Neural cell (in vitro differentiated cells): ENCODE results near the gene TMEM107.

ENCODE experiments used
- EP300 ChIP-seq: fragments of 450-650 bp; conservative IDR thresholded peaks from 2 replicates; pipeline ENCODE4 v1.6.1; 2014; ENCODE audit warnings: antibody characterized with exemption, mild to moderate bottlenecking, moderate library complexity; ENCODE audit not compliant: poor library complexity, severe bottlenecking
- EZH2 ChIP-seq: fragments of 200-600, 300-800 bp; shearing (Covaris generic), sonication (generic); IDR thresholded peaks from 2 replicates; pipeline ENCODE4 v1.6.1; 2014; ENCODE audit warnings: antibody characterized with exemption, low read length, borderline replicate concordance, mild to moderate bottlenecking; ENCODE audit not compliant: insufficient read depth, poor library complexity, severe bottlenecking
- MXI1 ChIP-seq: fragments of 450-650 bp; conservative IDR thresholded peaks from 2 replicates; pipeline ENCODE4 v1.6.1; 2014; ENCODE audit warnings: antibody characterized with exemption, mild to moderate bottlenecking; ENCODE audit not compliant: poor library complexity, severe bottlenecking
- POLR2AphosphoS5 ChIP-seq: IDR thresholded peaks from 2 replicates; pipeline ENCODE4 v1.6.1; 2012
- RAD21 ChIP-seq: fragments of 450-650 bp; conservative IDR thresholded peaks from 2 replicates; pipeline ENCODE4 v1.6.1; 2014; ENCODE audit warnings: antibody characterized with exemption, mild to moderate bottlenecking, moderate library complexity
- SMC3 ChIP-seq: fragments of 450-650 bp; conservative IDR thresholded peaks from 2 replicates; pipeline ENCODE4 v1.6.1; 2014; ENCODE audit warnings: antibody characterized with exemption, mild to moderate bottlenecking, moderate library complexity; ENCODE audit not compliant: poor library complexity
- TAF1 ChIP-seq: IDR thresholded peaks from 2 replicates; pipeline ENCODE4 v1.6.1; 2012; ENCODE audit warnings: low read depth
- TF ChIP-seq, protein P1 (sequence below): fragments of 450-650 bp; IDR thresholded peaks from 2 replicates; pipeline ENCODE4 v1.5.1; 2014; ENCODE audit warnings: antibody characterized with exemption, mild to moderate bottlenecking, moderate library complexity; ENCODE audit not compliant: poor library complexity, severe bottlenecking
- TF ChIP-seq, protein P2 (sequence below): IDR thresholded peaks from 2 replicates; pipeline ENCODE4 v1.6.1; 2012; ENCODE audit warnings: borderline replicate concordance

DNA sequence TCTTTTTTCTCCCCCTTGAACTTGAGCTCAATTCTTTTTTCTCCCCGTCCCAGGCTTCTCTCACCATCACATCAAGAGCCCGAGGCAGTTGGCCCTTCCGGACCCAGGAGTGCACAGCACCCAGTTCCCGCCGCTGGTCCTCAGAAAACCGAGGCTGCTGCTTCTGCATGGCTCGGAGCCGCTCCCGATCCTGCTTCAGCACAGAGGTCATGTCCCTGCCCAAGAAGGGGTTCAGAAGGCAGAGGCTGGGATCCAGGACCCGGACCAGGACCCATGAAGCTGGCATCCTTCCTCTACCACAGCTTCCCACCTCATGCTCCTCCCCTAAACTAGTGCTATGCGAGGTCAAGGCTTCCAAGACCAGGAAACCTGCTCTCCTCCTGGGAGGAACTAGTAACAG lies 34.4 kb downstream of the TMEM107 start:
- TF ChIP-seq, protein P1, sequence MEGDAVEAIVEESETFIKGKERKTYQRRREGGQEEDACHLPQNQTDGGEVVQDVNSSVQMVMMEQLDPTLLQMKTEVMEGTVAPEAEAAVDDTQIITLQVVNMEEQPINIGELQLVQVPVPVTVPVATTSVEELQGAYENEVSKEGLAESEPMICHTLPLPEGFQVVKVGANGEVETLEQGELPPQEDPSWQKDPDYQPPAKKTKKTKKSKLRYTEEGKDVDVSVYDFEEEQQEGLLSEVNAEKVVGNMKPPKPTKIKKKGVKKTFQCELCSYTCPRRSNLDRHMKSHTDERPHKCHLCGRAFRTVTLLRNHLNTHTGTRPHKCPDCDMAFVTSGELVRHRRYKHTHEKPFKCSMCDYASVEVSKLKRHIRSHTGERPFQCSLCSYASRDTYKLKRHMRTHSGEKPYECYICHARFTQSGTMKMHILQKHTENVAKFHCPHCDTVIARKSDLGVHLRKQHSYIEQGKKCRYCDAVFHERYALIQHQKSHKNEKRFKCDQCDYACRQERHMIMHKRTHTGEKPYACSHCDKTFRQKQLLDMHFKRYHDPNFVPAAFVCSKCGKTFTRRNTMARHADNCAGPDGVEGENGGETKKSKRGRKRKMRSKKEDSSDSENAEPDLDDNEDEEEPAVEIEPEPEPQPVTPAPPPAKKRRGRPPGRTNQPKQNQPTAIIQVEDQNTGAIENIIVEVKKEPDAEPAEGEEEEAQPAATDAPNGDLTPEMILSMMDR, result no peak
- TF ChIP-seq RAD21, result no peak
- TF ChIP-seq EP300, result no peak
- no peak for TF ChIP-seq EZH2
- no peak for TF ChIP-seq POLR2AphosphoS5
- TF ChIP-seq, protein P2, sequence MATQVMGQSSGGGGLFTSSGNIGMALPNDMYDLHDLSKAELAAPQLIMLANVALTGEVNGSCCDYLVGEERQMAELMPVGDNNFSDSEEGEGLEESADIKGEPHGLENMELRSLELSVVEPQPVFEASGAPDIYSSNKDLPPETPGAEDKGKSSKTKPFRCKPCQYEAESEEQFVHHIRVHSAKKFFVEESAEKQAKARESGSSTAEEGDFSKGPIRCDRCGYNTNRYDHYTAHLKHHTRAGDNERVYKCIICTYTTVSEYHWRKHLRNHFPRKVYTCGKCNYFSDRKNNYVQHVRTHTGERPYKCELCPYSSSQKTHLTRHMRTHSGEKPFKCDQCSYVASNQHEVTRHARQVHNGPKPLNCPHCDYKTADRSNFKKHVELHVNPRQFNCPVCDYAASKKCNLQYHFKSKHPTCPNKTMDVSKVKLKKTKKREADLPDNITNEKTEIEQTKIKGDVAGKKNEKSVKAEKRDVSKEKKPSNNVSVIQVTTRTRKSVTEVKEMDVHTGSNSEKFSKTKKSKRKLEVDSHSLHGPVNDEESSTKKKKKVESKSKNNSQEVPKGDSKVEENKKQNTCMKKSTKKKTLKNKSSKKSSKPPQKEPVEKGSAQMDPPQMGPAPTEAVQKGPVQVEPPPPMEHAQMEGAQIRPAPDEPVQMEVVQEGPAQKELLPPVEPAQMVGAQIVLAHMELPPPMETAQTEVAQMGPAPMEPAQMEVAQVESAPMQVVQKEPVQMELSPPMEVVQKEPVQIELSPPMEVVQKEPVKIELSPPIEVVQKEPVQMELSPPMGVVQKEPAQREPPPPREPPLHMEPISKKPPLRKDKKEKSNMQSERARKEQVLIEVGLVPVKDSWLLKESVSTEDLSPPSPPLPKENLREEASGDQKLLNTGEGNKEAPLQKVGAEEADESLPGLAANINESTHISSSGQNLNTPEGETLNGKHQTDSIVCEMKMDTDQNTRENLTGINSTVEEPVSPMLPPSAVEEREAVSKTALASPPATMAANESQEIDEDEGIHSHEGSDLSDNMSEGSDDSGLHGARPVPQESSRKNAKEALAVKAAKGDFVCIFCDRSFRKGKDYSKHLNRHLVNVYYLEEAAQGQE, result no peak
- no peak for TF ChIP-seq SMC3
- no peak for TF ChIP-seq MXI1
- TF ChIP-seq TAF1, result no peak
